GM21576 (cell line): ENCODE results near the gene ATP1B2.
"Not testable (repeated sequence)": the region's sequence is repeated elsewhere in the genome, so short reads cannot be mapped to it uniquely, and the experiment has no call there.

Experiments used
- ATAC-seq: cut with Tn5 transposase; IDR thresholded peaks from one replicate; pipeline ENCODE4 v1.9.1; 2021; ENCODE audit warnings: mild to moderate bottlenecking, moderate library complexity; ENCODE audit not compliant: unreplicated experiment

Gene ATP1B2

GRCh38 chr17:7634384-7634783, 16.3 kb upstream of the ATP1B2 start:
- no peak for ATAC-seq

GRCh38 chr17:7636163-7636562, 14.6 kb upstream of the ATP1B2 start:
- ATAC-seq: no peak

- no peak for ATAC-seq
Measured at GRCh38 chr17:7640783-7641182, 9.9 kb upstream of the ATP1B2 start.

GRCh38 chr17:7641635-7642034, 9.1 kb upstream of the ATP1B2 start:
- ATAC-seq: not testable (repeated sequence)

- ATAC-seq: no peak
Measured at GRCh38 chr17:7644775-7645174, 6.0 kb upstream of the ATP1B2 start.

GRCh38 chr17:7646457-7646856, 4.3 kb upstream of the ATP1B2 start:
- no peak for ATAC-seq

- ATAC-seq: no peak
Measured at GRCh38 chr17:7647018-7647417, 3.7 kb upstream of the ATP1B2 start.

GRCh38 chr17:7651097-7651664, 455 bp downstream of the ATP1B2 start:
- ATAC-seq: no peak

- ATAC-seq: no peak
Measured at GRCh38 chr17:7651665-7652387, 1.1 kb downstream of the ATP1B2 start.

GRCh38 chr17:7652388-7653356, 1.9 kb downstream of the ATP1B2 start:
- ATAC-seq: no peak

GRCh38 chr17:7654832-7655540, 4.3 kb downstream of the ATP1B2 start:
- no peak for ATAC-seq

- ATAC-seq: no peak
Measured at GRCh38 chr17:7655541-7655840, 4.8 kb downstream of the ATP1B2 start.

GRCh38 chr17:7656958-7657609, 6.4 kb downstream of the ATP1B2 start:
- ATAC-seq: no peak

GRCh38 chr17:7667656-7668406, 17.1 kb downstream of the ATP1B2 start:
- no peak for ATAC-seq

GRCh38 chr17:7668482-7668881, 17.8 kb downstream of the ATP1B2 start:
- no peak for ATAC-seq

- ATAC-seq: no peak
Measured at GRCh38 chr17:7673239-7673638, 22.5 kb downstream of the ATP1B2 start.

- no peak for ATAC-seq
Measured at GRCh38 chr17:7674934-7675333, 24.2 kb downstream of the ATP1B2 start.

GRCh38 chr17:7676533-7676932, 25.8 kb downstream of the ATP1B2 start:
- no peak for ATAC-seq

GRCh38 chr17:7677388-7678067, 26.8 kb downstream of the ATP1B2 start:
- no peak for ATAC-seq
